Prostate gland (tissue), 2 donors: Measurements from ENCODE around the gene CCDC146. TPM values are rescaled to one million over a fixed set of nuclear protein-coding genes. Genes with fewer than 3 reads are reported as not detected.
"Not testable (repeated sequence)": the region's sequence is repeated elsewhere in the genome, so short reads cannot be mapped to it uniquely, and the experiment has no call there.

Source experiments
- DNase-seq: peaks from one replicate; pipeline ENCODE4 v3.0.0-alpha.2; 2019; ENCODE audit warnings: low spot score
- H3K27ac ChIP-seq, 2 donors: fragments of 200-600 bp; sonication (generic); 2 replicates each; pipeline ENCODE4 v1.5.1; 2017 to 2019
- H3K27me3 ChIP-seq: fragments of 200-600 bp; sonication (generic); replicated peaks from 2 replicates; pipeline ENCODE4 v1.5.1; 2019; ENCODE audit not compliant: insufficient read depth
- H3K36me3 ChIP-seq, 2 donors: fragments of 200-600 bp; sonication (generic); 1 replicate in 1 of 2; 2 replicates in 1 of 2; pipeline versions ENCODE4 v1.5.1 to v1.8.1; 2017 to 2019
- H3K4me1 ChIP-seq: fragments of 200-600 bp; sonication (generic); replicated peaks from 2 replicates; pipeline ENCODE4 v1.5.1; 2019
- H3K4me3 ChIP-seq, 2 donors: fragments of 200-600 bp; sonication (generic); 2 replicates each; pipeline ENCODE4 v1.5.1; 2017 to 2019
- H3K9me3 ChIP-seq: fragments of 200-600 bp; sonication (generic); 2 replicates; pipeline ENCODE4 v1.5.1; 2017
- CTCF ChIP-seq, 4 experiments: fragments of 200-600 bp in 2 of 4; fragments of 450-650 bp in 2 of 4; sonication (generic) in 2 of 4; IDR thresholded peaks; 1 replicate in 3 of 4; 2 replicates in 1 of 4; pipeline ENCODE4 v1.5.1; 2016 to 2019; ENCODE audit warnings: antibody characterized with exemption in 4 of 4, mild to moderate bottlenecking in 2 of 4, moderate library complexity in 2 of 4
- POLR2A ChIP-seq: fragments of 450-650 bp; IDR thresholded peaks from one replicate; pipeline ENCODE4 v1.6.1; 2016; ENCODE audit warnings: antibody characterized with exemption, mild to moderate bottlenecking
- POLR2AphosphoS5 ChIP-seq: sonication (generic); formaldehyde crosslinking; IDR thresholded peaks from one replicate; pipeline ENCODE4 v1.6.1; 2017; ENCODE audit warnings: antibody characterized with exemption
- WGBS: methylation state at CpG from one replicate; pipeline ENCODE4 v1.1.5; 2018; 5-methylcytosine and 5-hydroxymethylcytosine counted together
- intact Hi-C: fragments of 100-400 bp; cut with DNase I; formaldehyde crosslinking; loops from one replicate; pipeline ENCODE4 v1.14.2; 2022
- total RNA-seq, 2 donors: library from RNA; depleted of rRNA; stranded (reverse); fragments of >200 nt; gene quantifications; one replicate each; pipeline ENCODE4 v1.1.0, GENCODE V29; 2016

CCDC146 gene
- total RNA-seq, 2 donors from 2014 or later: 16.5 to 21.4 TPM

- Histone ChIP-seq H3K4me1 (no peaks in the 10 kb centered on the region), H3K27ac (no peak overlapping the region), H3K9me3 (no peaks in the 10 kb centered on the region), H3K4me3 (no peak overlapping the region), H3K36me3 (no peaks in the 10 kb centered on the region), H3K27me3 (no peaks in the 10 kb centered on the region)
- 86% methylated on average over 1 of the region's 1 CpG for WGBS
- intact Hi-C loops: no loop called here
- no peak for TF ChIP-seq CTCF (IDR thresholded peaks at IDR 0.05)
- no peak for TF ChIP-seq POLR2A
- TF ChIP-seq POLR2AphosphoS5: no peak
- no peak for DNase-seq
Measured at GRCh38 chr7:77226357-77226839, 104.0 kb downstream of the CCDC146 start.

- H3K4me1 ChIP-seq, H3K9me3 ChIP-seq, H3K27me3 ChIP-seq, intact Hi-C loops, H3K27ac ChIP-seq, H3K36me3 ChIP-seq, DNase-seq, H3K4me3 ChIP-seq: not testable (repeated sequence)
Measured at GRCh38 chr7:77228795-77229194, 106.4 kb downstream of the CCDC146 start.

GRCh38 chr7:77232467-77232866 is 110.1 kb downstream of the CCDC146 start:
- no peak for DNase-seq
- H3K36me3 ChIP-seq: no peaks in the 10 kb centered on the region
- no peak overlapping the region for H3K27ac ChIP-seq
- TF ChIP-seq POLR2A: no peak
- TF ChIP-seq CTCF (IDR thresholded peaks at IDR 0.05): no peak
- TF ChIP-seq POLR2AphosphoS5: no peak
- H3K4me1 ChIP-seq: no peaks in the 10 kb centered on the region
- H3K4me3 ChIP-seq: no peak overlapping the region
- intact Hi-C loops: no loop called here
- WGBS: 87% methylated on average over 2 of the region's 2 CpGs
- H3K9me3 ChIP-seq: no peaks in the 10 kb centered on the region
- no peaks in the 10 kb centered on the region for H3K27me3 ChIP-seq

GRCh38 chr7:77235276-77235675 is 112.9 kb downstream of the CCDC146 start:
- no peaks in the 10 kb centered on the region for H3K36me3 ChIP-seq
- DNase-seq: no peak
- intact Hi-C loops: no loop called here
- H3K4me1 ChIP-seq: no peaks in the 10 kb centered on the region
- no peaks in the 10 kb centered on the region for H3K9me3 ChIP-seq
- H3K4me3 ChIP-seq: no peak overlapping the region
- 94% methylated on average over 2 of the region's 2 CpGs for WGBS
- no peak overlapping the region for H3K27ac ChIP-seq
- no peaks in the 10 kb centered on the region for H3K27me3 ChIP-seq
- TF ChIP-seq POLR2AphosphoS5 (no peak), CTCF (IDR thresholded peaks at IDR 0.05) (no peak), POLR2A (no peak)

- DNase-seq: no peak
- no peaks in the 10 kb centered on the region for H3K36me3 ChIP-seq
- no peak for TF ChIP-seq POLR2A
- no peak for TF ChIP-seq POLR2AphosphoS5
- TF ChIP-seq CTCF (IDR thresholded peaks at IDR 0.05): no peak
- WGBS: 96% methylated on average over 2 of the region's 2 CpGs
- no peaks in the 10 kb centered on the region for H3K9me3 ChIP-seq
- intact Hi-C loops: no loop called here
- H3K27me3 ChIP-seq: no peaks in the 10 kb centered on the region
- no peak overlapping the region for H3K4me3 ChIP-seq
- no peak overlapping the region for H3K27ac ChIP-seq
- no peaks in the 10 kb centered on the region for H3K4me1 ChIP-seq
Measured at GRCh38 chr7:77238703-77239136, 116.3 kb downstream of the CCDC146 start.
